Spleen (tissue), 7 donors: ENCODE measurements around the gene PVALEF.

Experiments used
- CTCF ChIP-seq, 11 experiments: fragments of 200-600 bp in 7 of 11; fragments of 450-650 bp in 4 of 11; sonication (generic) in 4 of 11; IDR thresholded peaks in 8 of 11; conservative IDR thresholded peaks in 3 of 11; 1 replicate in 7 of 11; 2 replicates in 4 of 11; pipeline versions ENCODE4 v1.4.0 to v1.8.0; 2016 to 2021; ENCODE audit warnings: antibody characterized with exemption in 11 of 11, inconsistent platforms in 4 of 11, mild to moderate bottlenecking in 1 of 11
- POLR2A ChIP-seq, 3 donors: fragments of 450-650 bp; IDR thresholded peaks; one replicate each; pipeline ENCODE4 v1.5.1; 2017; ENCODE audit warnings: antibody characterized with exemption in 3 of 3, mild to moderate bottlenecking in 1 of 3
- donor health status: DM: no; HTN: no; CAD: no; lungs with moderate emphysema.
- donor health status: DM: no; HTN: no; CAD: no.
- donor health status: DM: no; HTN: no; CAD: no.

GRCh38 chr17:81153340-81153803, 11.9 kb upstream of the PVALEF start:
- TF ChIP-seq CTCF (IDR thresholded peaks at IDR 0.05 in 8 of 11, conservative IDR thresholded peaks at IDR 0.05 in 3 of 11) (no peak), POLR2A (IDR thresholded peaks at IDR 0.05) (no peak)
